ENCODE measurements around the gene CFAP141.
"Not testable (repeated sequence)": the region's sequence is repeated elsewhere in the genome, so short reads cannot be mapped to it uniquely, and the experiment has no call there.

CFAP141 gene

GRCh38 chr1:154206196-154206595 is at the start of gene CFAP141:
Gene CFAP141 (minus strand): TSS chr1:154206333. CDS start chr1:154206307, 26 bp downstream.
- Histone ChIP-seq H3K4me1 (ENCODE audit: insufficient read depth, low read length) (peaks cover 19% of the 10 kb centered on the region), H3K4me3 (ENCODE audit: low read length) (no peak within 1 kb of the TSS), H3K27me3 (ENCODE audit: insufficient read depth, low read length) (no peaks in the 10 kb centered on the region), H2AFZ (ENCODE audit: low read depth, low read length) (no peak within 1 kb of the TSS), H3K36me3 (ENCODE audit: insufficient read depth, low read length) (peaks cover 36% of the 10 kb centered on the region), H3K9me3 (ENCODE audit: low read length) (no peaks in the 10 kb centered on the region)

GRCh38 chr1:154253671-154254070 is 47.5 kb upstream of the CFAP141 start:
- peaks cover 93% of the 10 kb centered on the region for H3K36me3 ChIP-seq (ENCODE audit: insufficient read depth, low read length)
- H3K4me1 ChIP-seq (ENCODE audit: insufficient read depth, low read length): no peaks in the 10 kb centered on the region
- H3K9me3 ChIP-seq (ENCODE audit: low read length): no peaks in the 10 kb centered on the region
- no peak overlapping the region for H2AFZ ChIP-seq (ENCODE audit: low read depth, low read length)
- H3K27me3 ChIP-seq (ENCODE audit: insufficient read depth, low read length): no peaks in the 10 kb centered on the region
- H3K4me3 ChIP-seq (ENCODE audit: low read length): no peak overlapping the region

- no peak overlapping the region for H3K4me3 ChIP-seq (ENCODE audit: low read length)
Measured at GRCh38 chr1:154241703-154242351, 35.7 kb upstream of the CFAP141 start.

GRCh38 chr1:154240294-154240833 is 34.2 kb upstream of the CFAP141 start:
- Histone ChIP-seq H3K27me3 (ENCODE audit: insufficient read depth, low read length) (no peaks in the 10 kb centered on the region), H2AFZ (ENCODE audit: low read depth, low read length) (no peak overlapping the region), H3K9me3 (ENCODE audit: low read length) (no peaks in the 10 kb centered on the region), H3K4me3 (ENCODE audit: low read length) (no peak overlapping the region), H3K4me1 (ENCODE audit: insufficient read depth, low read length) (no peaks in the 10 kb centered on the region), H3K36me3 (ENCODE audit: insufficient read depth, low read length) (peaks cover 91% of the 10 kb centered on the region)

More at GRCh38 chr1:154241703-154242351, 35.7 kb upstream of the CFAP141 start:
- Histone ChIP-seq H3K9me3 (ENCODE audit: low read length) (no peaks in the 10 kb centered on the region), H3K36me3 (ENCODE audit: insufficient read depth, low read length) (peaks cover 91% of the 10 kb centered on the region), H2AFZ (ENCODE audit: low read depth, low read length) (no peak overlapping the region), H3K27me3 (ENCODE audit: insufficient read depth, low read length) (no peaks in the 10 kb centered on the region), H3K4me1 (ENCODE audit: insufficient read depth, low read length) (no peaks in the 10 kb centered on the region)

GRCh38 chr1:154239491-154239890 is 33.4 kb upstream of the CFAP141 start:
- no peaks in the 10 kb centered on the region for H3K27me3 ChIP-seq (ENCODE audit: insufficient read depth, low read length)
- H3K36me3 ChIP-seq (ENCODE audit: insufficient read depth, low read length): peaks cover 91% of the 10 kb centered on the region
- H3K4me3 ChIP-seq (ENCODE audit: low read length): no peak overlapping the region
- no peaks in the 10 kb centered on the region for H3K4me1 ChIP-seq (ENCODE audit: insufficient read depth, low read length)
- H2AFZ ChIP-seq (ENCODE audit: low read depth, low read length): no peak overlapping the region
- no peaks in the 10 kb centered on the region for H3K9me3 ChIP-seq (ENCODE audit: low read length)

- Histone ChIP-seq H2AFZ (ENCODE audit: low read depth, low read length) (no peak overlapping the region), H3K9me3 (ENCODE audit: low read length) (no peaks in the 10 kb centered on the region), H3K36me3 (ENCODE audit: insufficient read depth, low read length) (peaks cover 85% of the 10 kb centered on the region), H3K4me3 (ENCODE audit: low read length) (no peak overlapping the region), H3K27me3 (ENCODE audit: insufficient read depth, low read length) (no peaks in the 10 kb centered on the region), H3K4me1 (ENCODE audit: insufficient read depth, low read length) (no peaks in the 10 kb centered on the region)
Measured at GRCh38 chr1:154237880-154238506, 31.9 kb upstream of the CFAP141 start.

- Histone ChIP-seq H2AFZ (ENCODE audit: low read depth, low read length) (no peak overlapping the region), H3K4me1 (ENCODE audit: insufficient read depth, low read length) (no peaks in the 10 kb centered on the region), H3K4me3 (ENCODE audit: low read length) (no peak overlapping the region), H3K27me3 (ENCODE audit: insufficient read depth, low read length) (no peaks in the 10 kb centered on the region), H3K9me3 (ENCODE audit: low read length) (no peaks in the 10 kb centered on the region), H3K36me3 (ENCODE audit: insufficient read depth, low read length) (peaks cover 83% of the 10 kb centered on the region)
Measured at GRCh38 chr1:154237435-154237834, 31.3 kb upstream of the CFAP141 start.

- H3K36me3 ChIP-seq (ENCODE audit: insufficient read depth, low read length): peaks cover 83% of the 10 kb centered on the region
Measured at GRCh38 chr1:154236855-154237254, 30.7 kb upstream of the CFAP141 start.

GRCh38 chr1:154233127-154233526 is 27.0 kb upstream of the CFAP141 start:
- peaks cover 87% of the 10 kb centered on the region for H3K36me3 ChIP-seq (ENCODE audit: insufficient read depth, low read length)
- not testable (repeated sequence) for H3K4me3 ChIP-seq (ENCODE audit: low read length); H3K9me3 ChIP-seq (ENCODE audit: low read length); H3K4me1 ChIP-seq (ENCODE audit: insufficient read depth, low read length); H2AFZ ChIP-seq (ENCODE audit: low read depth, low read length); H3K27me3 ChIP-seq (ENCODE audit: insufficient read depth, low read length)

More at GRCh38 chr1:154236855-154237254, 30.7 kb upstream of the CFAP141 start:
- H3K4me1 ChIP-seq (ENCODE audit: insufficient read depth, low read length): no peaks in the 10 kb centered on the region
- H2AFZ ChIP-seq (ENCODE audit: low read depth, low read length): no peak overlapping the region
- no peak overlapping the region for H3K4me3 ChIP-seq (ENCODE audit: low read length)
- no peaks in the 10 kb centered on the region for H3K9me3 ChIP-seq (ENCODE audit: low read length)
- no peaks in the 10 kb centered on the region for H3K27me3 ChIP-seq (ENCODE audit: insufficient read depth, low read length)

GRCh38 chr1:154231112-154231511 is 25.0 kb upstream of the CFAP141 start:
- not testable (repeated sequence) for H2AFZ ChIP-seq (ENCODE audit: low read depth, low read length); H3K27me3 ChIP-seq (ENCODE audit: insufficient read depth, low read length); H3K4me3 ChIP-seq (ENCODE audit: low read length); H3K9me3 ChIP-seq (ENCODE audit: low read length); H3K4me1 ChIP-seq (ENCODE audit: insufficient read depth, low read length)
- peaks cover 86% of the 10 kb centered on the region for H3K36me3 ChIP-seq (ENCODE audit: insufficient read depth, low read length)

- Histone ChIP-seq H3K36me3 (ENCODE audit: insufficient read depth, low read length) (peaks cover 52% of the 10 kb centered on the region), H3K9me3 (ENCODE audit: low read length) (no peaks in the 10 kb centered on the region), H3K4me1 (ENCODE audit: insufficient read depth, low read length) (peaks cover 10% of the 10 kb centered on the region), H3K27me3 (ENCODE audit: insufficient read depth, low read length) (no peaks in the 10 kb centered on the region), H2AFZ (ENCODE audit: low read depth, low read length) (no peak overlapping the region), H3K4me3 (ENCODE audit: low read length) (no peak overlapping the region)
Measured at GRCh38 chr1:154225370-154225769, 19.2 kb upstream of the CFAP141 start.

- H3K4me1 ChIP-seq (ENCODE audit: insufficient read depth, low read length): peaks cover 21% of the 10 kb centered on the region
- peaks cover 46% of the 10 kb centered on the region for H3K36me3 ChIP-seq (ENCODE audit: insufficient read depth, low read length)
- no peaks in the 10 kb centered on the region for H3K27me3 ChIP-seq (ENCODE audit: insufficient read depth, low read length)
- H3K4me3 ChIP-seq (ENCODE audit: low read length): no peak overlapping the region
- no peak overlapping the region for H2AFZ ChIP-seq (ENCODE audit: low read depth, low read length)
- H3K9me3 ChIP-seq (ENCODE audit: low read length): no peaks in the 10 kb centered on the region
Measured at GRCh38 chr1:154223621-154224020, 17.5 kb upstream of the CFAP141 start.

GRCh38 chr1:154222918-154223317 is 16.8 kb upstream of the CFAP141 start:
- peak overlapping the region; percentile 67 for H3K4me3 ChIP-seq (ENCODE audit: low read length)

More at GRCh38 chr1:154222918-154223317, 16.8 kb upstream of the CFAP141 start:
- no peaks in the 10 kb centered on the region for H3K27me3 ChIP-seq (ENCODE audit: insufficient read depth, low read length)
- H2AFZ ChIP-seq (ENCODE audit: low read depth, low read length): no peak overlapping the region
- peaks cover 47% of the 10 kb centered on the region for H3K36me3 ChIP-seq (ENCODE audit: insufficient read depth, low read length)
- peaks cover 24% of the 10 kb centered on the region for H3K4me1 ChIP-seq (ENCODE audit: insufficient read depth, low read length)
- H3K9me3 ChIP-seq (ENCODE audit: low read length): no peaks in the 10 kb centered on the region
